Measurements from ENCODE around the gene D2HGDH. TPM values are rescaled to one million over a fixed set of nuclear protein-coding genes. Genes with fewer than 3 reads are reported as not detected.

The D2HGDH gene
- total RNA-seq, 3 donors from 2014 or later = 52.2 to 88.6 (median 63.0) TPM

DNA sequence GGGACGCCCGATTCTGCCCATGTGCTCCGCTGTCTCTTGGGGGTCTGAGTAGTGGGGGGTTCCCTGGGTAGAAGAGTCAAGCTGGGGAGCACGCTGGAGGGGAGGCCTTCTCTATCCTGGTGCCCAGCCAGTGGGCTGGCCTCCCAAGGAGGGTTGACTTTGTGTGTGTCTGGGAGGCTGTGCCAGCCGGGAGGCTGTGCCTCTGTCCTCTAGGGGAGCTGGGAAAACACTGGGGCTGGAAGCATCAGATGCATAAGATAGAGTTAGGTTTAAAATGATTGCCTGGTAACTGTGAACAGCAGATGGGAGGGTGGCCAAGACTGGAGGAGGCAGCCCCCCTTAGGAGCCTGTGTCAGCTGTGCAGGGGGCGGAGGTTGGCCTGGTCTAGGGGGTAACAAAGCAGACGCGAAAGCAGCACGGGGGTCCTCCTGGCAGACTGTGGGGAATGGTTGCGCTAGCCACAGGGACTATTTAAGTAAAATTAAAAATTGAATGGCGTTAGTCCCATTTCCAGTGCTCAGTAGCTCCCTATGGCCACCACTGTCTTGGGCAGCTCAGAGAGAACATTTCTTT is 31.3 kb upstream of the D2HGDH start:
- intact Hi-C loops (cut with DNase I, micrococcal nuclease) = no loop called here
- ATAC-seq (no peak), DNase-seq (peak in 1 of 3 donors; percentile 19)

DNA sequence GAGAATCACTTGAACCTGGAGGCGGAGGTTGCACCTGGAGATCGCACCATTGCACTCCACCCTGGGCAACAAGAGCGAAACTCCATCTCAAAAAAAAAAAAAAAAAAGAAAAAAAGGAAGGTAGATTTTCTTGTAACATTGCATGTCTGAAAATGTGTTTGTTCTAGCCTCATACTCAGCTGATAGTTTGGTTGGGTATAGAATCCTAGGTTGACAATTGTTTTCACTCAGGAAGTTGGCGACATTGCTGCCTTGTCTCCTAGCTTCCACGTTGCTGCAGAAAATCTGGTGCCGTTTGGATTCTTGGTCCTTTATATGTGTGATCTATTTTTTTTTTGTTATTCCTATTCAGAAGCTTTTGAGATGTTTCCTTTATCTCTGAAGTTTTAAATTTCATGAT is 27.9 kb upstream of the D2HGDH start:
- no peak overlapping the region for H3K4me3 ChIP-seq
- peaks cover 7% of the 10 kb centered on the region for H3K4me1 ChIP-seq (ENCODE audit: low read depth)
- H3K9me3 ChIP-seq = no peaks in the 10 kb centered on the region
- DNase-seq (no peak), ATAC-seq (no peak)
- intact Hi-C loops (cut with DNase I, micrococcal nuclease) = no loop called here
- peaks cover under 1% of the 10 kb centered on the region for H3K36me3 ChIP-seq (ENCODE audit: low read depth)
- TF ChIP-seq, protein P1, sequence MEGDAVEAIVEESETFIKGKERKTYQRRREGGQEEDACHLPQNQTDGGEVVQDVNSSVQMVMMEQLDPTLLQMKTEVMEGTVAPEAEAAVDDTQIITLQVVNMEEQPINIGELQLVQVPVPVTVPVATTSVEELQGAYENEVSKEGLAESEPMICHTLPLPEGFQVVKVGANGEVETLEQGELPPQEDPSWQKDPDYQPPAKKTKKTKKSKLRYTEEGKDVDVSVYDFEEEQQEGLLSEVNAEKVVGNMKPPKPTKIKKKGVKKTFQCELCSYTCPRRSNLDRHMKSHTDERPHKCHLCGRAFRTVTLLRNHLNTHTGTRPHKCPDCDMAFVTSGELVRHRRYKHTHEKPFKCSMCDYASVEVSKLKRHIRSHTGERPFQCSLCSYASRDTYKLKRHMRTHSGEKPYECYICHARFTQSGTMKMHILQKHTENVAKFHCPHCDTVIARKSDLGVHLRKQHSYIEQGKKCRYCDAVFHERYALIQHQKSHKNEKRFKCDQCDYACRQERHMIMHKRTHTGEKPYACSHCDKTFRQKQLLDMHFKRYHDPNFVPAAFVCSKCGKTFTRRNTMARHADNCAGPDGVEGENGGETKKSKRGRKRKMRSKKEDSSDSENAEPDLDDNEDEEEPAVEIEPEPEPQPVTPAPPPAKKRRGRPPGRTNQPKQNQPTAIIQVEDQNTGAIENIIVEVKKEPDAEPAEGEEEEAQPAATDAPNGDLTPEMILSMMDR (IDR thresholded peaks at IDR 0.05) = no peak

More for the DNA sequence above, 31.3 kb upstream of the D2HGDH start:
- no peaks in the 10 kb centered on the region for H3K9me3 ChIP-seq
- H3K4me3 ChIP-seq = no peak overlapping the region
- TF ChIP-seq, protein P1 (IDR thresholded peaks at IDR 0.05) = no peak
- no peaks in the 10 kb centered on the region for H3K36me3 ChIP-seq (ENCODE audit: low read depth)
- peaks cover 7% of the 10 kb centered on the region for H3K4me1 ChIP-seq (ENCODE audit: low read depth)

DNA sequence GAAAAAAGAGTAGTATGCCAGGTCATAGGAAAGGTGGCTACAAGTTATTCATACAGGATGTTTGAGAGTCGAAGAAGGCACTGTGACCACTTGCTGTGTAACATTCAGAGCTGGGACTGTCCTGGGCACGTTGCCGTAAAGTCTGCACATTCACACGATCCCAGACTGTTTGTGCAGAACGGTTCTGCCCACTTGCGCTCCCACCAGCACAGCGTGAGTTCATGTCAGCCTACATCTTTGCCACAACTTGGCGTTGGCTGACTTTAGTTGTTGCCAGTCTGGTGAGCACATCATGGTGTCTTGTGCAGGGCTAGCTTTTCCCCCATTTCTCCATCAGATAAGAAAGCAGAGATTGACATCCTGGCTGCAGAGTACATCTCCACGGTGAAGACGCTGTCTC is 25.6 kb upstream of the D2HGDH start:
- H3K9me3 ChIP-seq = no peaks in the 10 kb centered on the region
- ATAC-seq (no peak), DNase-seq (no peak)
- intact Hi-C loops (cut with DNase I, micrococcal nuclease) = no loop called here
- no peaks in the 10 kb centered on the region for H3K4me1 ChIP-seq (ENCODE audit: low read depth)
- TF ChIP-seq, protein P1 (IDR thresholded peaks at IDR 0.05) = no peak
- H3K36me3 ChIP-seq (ENCODE audit: low read depth) = peaks cover 8% of the 10 kb centered on the region
- H3K4me3 ChIP-seq = no peak overlapping the region

DNA sequence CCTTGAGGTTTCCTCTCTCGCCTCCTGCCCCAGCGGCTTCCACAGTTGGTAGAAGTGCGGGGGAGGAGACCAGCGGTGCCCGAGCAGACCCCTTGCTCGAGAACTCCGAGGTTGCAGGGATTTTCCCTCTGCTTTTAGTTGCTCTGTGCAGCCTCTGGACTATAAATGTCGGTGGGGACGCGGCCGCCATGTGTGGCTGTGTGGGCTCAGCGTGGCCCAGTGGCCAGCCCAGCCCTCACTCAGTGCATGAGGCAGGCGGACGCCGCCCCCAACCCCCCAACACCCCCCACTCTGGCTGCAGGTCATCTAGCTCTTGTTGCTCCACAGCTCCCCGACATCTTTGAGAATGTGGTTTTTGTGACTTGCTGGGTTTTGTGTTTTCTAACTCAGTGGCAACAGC is 15.3 kb upstream of the D2HGDH start:
- intact Hi-C loops (cut with DNase I, micrococcal nuclease) = no loop called here
- TF ChIP-seq, protein P1 (IDR thresholded peaks at IDR 0.05) = no peak
- peaks cover 8% of the 10 kb centered on the region for H3K36me3 ChIP-seq (ENCODE audit: low read depth)
- ATAC-seq = no peak
- H3K9me3 ChIP-seq = peaks cover 4% of the 10 kb centered on the region
- H3K4me3 ChIP-seq = no peak overlapping the region
- no peak for DNase-seq
- no peaks in the 10 kb centered on the region for H3K4me1 ChIP-seq (ENCODE audit: low read depth)

DNA sequence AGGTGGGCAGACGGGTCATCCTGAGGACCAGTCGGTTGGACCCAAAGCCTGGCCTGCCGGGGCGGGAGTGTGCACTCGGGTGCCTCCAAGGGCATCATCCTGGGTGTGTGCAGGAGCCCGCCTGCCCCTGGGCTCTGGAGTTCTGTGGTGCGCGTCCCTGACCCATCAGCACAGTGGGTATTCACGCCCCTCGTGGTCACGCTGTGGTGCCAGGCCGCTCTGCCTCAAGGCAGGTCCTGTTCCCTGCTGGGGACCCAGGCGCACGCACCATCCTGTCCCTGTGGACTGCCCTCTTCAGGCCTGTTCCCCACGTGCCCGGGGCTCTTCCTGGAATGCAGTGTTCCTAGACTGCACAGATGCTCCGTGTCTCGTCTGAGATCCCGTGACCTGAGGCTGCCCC is 14.3 kb upstream of the D2HGDH start:
- Histone ChIP-seq H3K36me3 (ENCODE audit: low read depth) (peaks cover 4% of the 10 kb centered on the region), H3K9me3 (peaks cover 4% of the 10 kb centered on the region), H3K4me1 (ENCODE audit: low read depth) (no peaks in the 10 kb centered on the region), H3K4me3 (no peak overlapping the region)
- TF ChIP-seq, protein P1 (IDR thresholded peaks at IDR 0.05) = no peak
- intact Hi-C loops (cut with DNase I, micrococcal nuclease) = no loop called here
- no peak for DNase-seq
- ATAC-seq = peak; percentile 9

DNA sequence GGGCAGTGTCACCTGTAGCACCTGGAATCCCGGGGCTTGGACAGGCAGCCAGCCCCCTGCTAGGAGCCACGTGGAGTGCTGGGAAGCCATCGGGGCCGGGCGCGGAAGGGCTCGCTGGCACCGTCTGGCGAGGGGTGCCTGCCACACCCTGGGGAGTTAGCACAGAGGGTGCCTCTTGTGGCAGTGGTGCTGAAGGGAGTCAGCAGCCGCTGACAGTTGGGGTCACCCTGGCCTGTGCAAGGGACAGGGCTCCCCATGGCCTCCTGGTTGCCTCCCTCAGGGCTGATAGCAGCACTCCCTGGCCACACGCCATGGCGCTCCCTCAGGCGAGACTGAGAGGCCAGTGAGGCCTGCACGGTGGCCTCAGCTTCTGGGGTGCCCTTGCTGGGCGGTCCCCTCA is 13.9 kb upstream of the D2HGDH start:
- H3K4me1 ChIP-seq (ENCODE audit: low read depth) = no peaks in the 10 kb centered on the region
- intact Hi-C loops (cut with DNase I, micrococcal nuclease) = no loop called here
- ATAC-seq (peak; percentile 10), DNase-seq (no peak)
- H3K4me3 ChIP-seq = no peak overlapping the region
- H3K36me3 ChIP-seq (ENCODE audit: low read depth) = peaks cover 4% of the 10 kb centered on the region
- H3K9me3 ChIP-seq = peaks cover 4% of the 10 kb centered on the region
- TF ChIP-seq, protein P1 (IDR thresholded peaks at IDR 0.05) = no peak
